Measurements from ENCODE around the gene ADCY2. TPM values are rescaled to one million over a fixed set of nuclear protein-coding genes. Genes with fewer than 3 reads are reported as not detected.

The ADCY2 gene
- total and polyA plus RNA-seq, 9 of the 15 experiments (the other 6 are each of a cell fraction or from before 2014, with no cell fraction given), result 0.01 to 0.15 (median 0.03) TPM; not detected in 5

GRCh38 chr5:7808998-7809397, 413.1 kb downstream of the ADCY2 start:
- in situ Hi-C loops (cut with MboI), result no loop called here
- TF ChIP-seq POU5F1 (IDR thresholded peaks at IDR 0.05; ENCODE audit: borderline replicate concordance, low read depth, low read length, partially characterized antibody), result no peak
- TF ChIP-seq SAFB (IDR thresholded peaks at IDR 0.05; ENCODE audit: borderline replicate concordance, low read depth, low read length), result no peak
- TF ChIP-seq SMAD2 (IDR thresholded peaks at IDR 0.05; ENCODE audit: low read depth, low read length), result no peak
- TF ChIP-seq ZNF263 (CRISPR knock-in tag; IDR thresholded peaks at IDR 0.05; ENCODE audit: borderline replicate concordance), result no peak
- TF ChIP-seq VEZF1 (CRISPR knock-in tag; IDR thresholded peaks at IDR 0.05), result no peak
- TF ChIP-seq ZNF174 (CRISPR knock-in tag; IDR thresholded peaks at IDR 0.05), result no peak
- TF ChIP-seq DMBX1 (CRISPR knock-in tag; IDR thresholded peaks at IDR 0.05; ENCODE audit: borderline replicate concordance), result no peak
- no peaks in the 10 kb centered on the region for H3K36me3 ChIP-seq (ENCODE audit: control insufficient read depth, insufficient read depth, low read length)
- no peak for ATAC-seq
- H3K9ac ChIP-seq (ENCODE audit: insufficient read depth in 1 of 2, low read depth in 2 of 2, low read length in 2 of 2), result no peak overlapping the region
- H3K9me1 ChIP-seq (ENCODE audit: control insufficient read depth, insufficient read depth, low read length), result no peaks in the 10 kb centered on the region
- no peaks in the 10 kb centered on the region for H3K79me2 ChIP-seq (ENCODE audit: control insufficient read depth, insufficient read depth, low read length)
- POLR2A ChIA-PET, result no interaction called here
- no peaks in the 10 kb centered on the region for H3K4me1 ChIP-seq (replicated peaks in 1 of 2; ENCODE audit: control insufficient read depth in 2 of 2, insufficient read depth in 2 of 2, low read length in 2 of 2)
- DNase-seq (ENCODE audit: extremely low read depth in 1 of 4, low spot score in 3 of 4), result no peak
- H3K9me3 ChIP-seq (replicated peaks; ENCODE audit: control insufficient read depth, insufficient read depth, low read depth, low read length), result no peaks in the 10 kb centered on the region
- FAIRE-seq, result no peak
- H3K4me3 ChIP-seq, result no peak overlapping the region
- H2AFZ ChIP-seq (ENCODE audit: low read depth, low read length), result no peak overlapping the region
- BruUV-seq (replicated peaks), result no TSS peak
- H3K27me3 ChIP-seq (ENCODE audit: control insufficient read depth in 2 of 2, insufficient read depth in 2 of 2, low read length in 2 of 2), result peaks cover 5 to 13% of the 10 kb centered on the region in 2 experiments; a peak in 2 of 5 replicates
- intact Hi-C loops (cut with micrococcal nuclease), result no loop called here
- H3K27ac ChIP-seq (ENCODE audit: extremely low read depth, low read depth, low read length), result no peak overlapping the region
- no peaks in the 10 kb centered on the region for H4K20me1 ChIP-seq (replicated peaks; ENCODE audit: control insufficient read depth, insufficient read depth, low read length)
- 11% methylated on average over 4 of the region's 4 CpGs for WGBS (ENCODE audit: insufficient coverage, low coverage, missing lambda C conversion rate)
- H3K4me2 ChIP-seq (ENCODE audit: insufficient read depth, low read length), result no peak overlapping the region
- CTCF ChIA-PET (ENCODE audit: low intra/inter-chr PET ratio), result no interaction called here

Measured in K562 (cell line).